Activated T-helper 2 cell treated with anti-CD3 and anti-CD28 coated beads, Interferon-gamma antibody, Interleukin-2, Interleukin-4, amounts not matched to agents 10 μg/mL and 5 μg/mL and 100 μg/mL, durations not matched to agents 14 hours and 24 hours and 36 hours (primary cell): Measurements from ENCODE around the gene OVCA2. TPM values are rescaled to one million over a fixed set of nuclear protein-coding genes. Genes with fewer than 3 reads are reported as not detected.
A peak's percentile ranks its signal among the peaks of the same experiment; 100 is the strongest.

ENCODE experiments used
- DNase-seq: peaks from one replicate; pipeline ENCODE4 v3.0.0; 2021; ENCODE audit warnings: low spot score
- H3K27ac Mint-ChIP-seq: one replicate; pipeline ENCODE4 v1.8.0; 2021; ENCODE audit warnings: mixed read lengths
- H3K27me3 Mint-ChIP-seq: one replicate; pipeline ENCODE4 v1.8.0; 2021; ENCODE audit warnings: low read depth, mixed read lengths
- H3K36me3 Mint-ChIP-seq: one replicate; pipeline ENCODE4 v1.8.0; 2021; ENCODE audit warnings: low read depth, mixed read lengths
- H3K4me1 Mint-ChIP-seq: one replicate; pipeline ENCODE4 v1.8.0; 2021; ENCODE audit warnings: low read depth, mixed read lengths
- H3K4me3 Mint-ChIP-seq: one replicate; pipeline ENCODE4 v1.8.0; 2021; ENCODE audit warnings: low read depth, mild to moderate bottlenecking, moderate library complexity, mixed read lengths
- H3K9me3 Mint-ChIP-seq: one replicate; pipeline ENCODE4 v1.8.0; 2021; ENCODE audit warnings: mixed read lengths
- intact Hi-C: fragments of 100-400 bp; cut with micrococcal nuclease; formaldehyde crosslinking; loops from one replicate; pipeline ENCODE4 v1.15.1; 2023
- total RNA-seq: library from RNA; stranded (reverse); gene quantifications from 2 replicates; pipeline ENCODE4 v1.2.3, GENCODE V29; 2022

OVCA2 gene
- total RNA-seq, 1 donor from 2014 or later: 29.9 TPM

DNA sequence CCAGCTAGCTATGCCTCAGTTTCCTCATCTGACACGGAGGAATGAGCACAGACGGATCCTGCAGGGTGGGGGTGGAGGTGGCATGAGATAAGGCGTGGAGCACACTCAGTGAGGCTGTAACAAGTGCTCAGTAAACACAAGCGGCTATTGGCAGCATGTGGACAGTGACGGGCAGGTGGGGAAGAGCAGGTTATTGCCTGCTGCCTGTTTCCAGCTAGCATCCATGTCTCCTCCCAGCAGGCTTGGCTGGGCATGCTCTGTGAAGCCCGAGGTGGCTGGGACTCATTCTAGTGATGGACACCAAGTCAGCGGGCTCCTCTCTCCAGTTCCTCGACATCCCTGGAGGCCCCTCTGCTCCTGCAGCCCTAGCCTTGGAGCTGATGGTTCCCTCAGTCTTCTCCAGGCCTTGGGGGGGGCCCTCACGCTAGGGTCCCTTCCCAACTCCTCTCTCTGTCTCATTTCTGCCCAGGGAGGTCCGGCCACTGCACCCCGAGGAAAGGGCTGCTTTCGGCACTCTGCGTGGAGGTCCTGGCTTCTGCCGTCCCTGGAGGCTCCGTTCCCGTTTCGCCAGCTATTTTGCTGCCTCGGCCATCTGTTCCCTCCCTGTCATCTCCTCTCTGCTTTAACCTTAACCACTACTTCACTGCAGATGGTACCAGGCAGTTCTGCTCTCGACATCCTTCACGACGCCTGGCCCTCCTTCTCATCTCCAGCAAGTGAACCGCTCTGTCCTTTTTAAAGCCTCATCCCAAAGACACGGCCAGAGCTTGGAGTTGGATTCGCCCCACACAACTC is 22.9 kb upstream of the OVCA2 start:
- no peaks in the 10 kb centered on the region for H3K36me3 Mint-ChIP-seq
- H3K9me3 Mint-ChIP-seq: no peaks in the 10 kb centered on the region

GRCh38 chr17:2019723-2020122 is 22.1 kb upstream of the OVCA2 start:
- H3K9me3 Mint-ChIP-seq: no peaks in the 10 kb centered on the region
- H3K4me1 Mint-ChIP-seq: no peaks in the 10 kb centered on the region
- DNase-seq: no peak
- H3K36me3 Mint-ChIP-seq: no peaks in the 10 kb centered on the region
- H3K4me3 Mint-ChIP-seq: no peak overlapping the region
- no peak overlapping the region for H3K27ac Mint-ChIP-seq
- intact Hi-C loops: no loop called here
- H3K27me3 Mint-ChIP-seq: peaks cover 48% of the 10 kb centered on the region

More for the DNA sequence above, 22.9 kb upstream of the OVCA2 start:
- H3K27ac Mint-ChIP-seq: no peak overlapping the region
- H3K4me1 Mint-ChIP-seq: no peaks in the 10 kb centered on the region
- H3K4me3 Mint-ChIP-seq: no peak overlapping the region
- intact Hi-C loops: no loop called here
- DNase-seq: no peak
- H3K27me3 Mint-ChIP-seq: peaks cover 46% of the 10 kb centered on the region

GRCh38 chr17:2020721-2021120 is 21.1 kb upstream of the OVCA2 start:
- no peaks in the 10 kb centered on the region for H3K36me3 Mint-ChIP-seq
- intact Hi-C loops: no loop called here
- peaks cover 52% of the 10 kb centered on the region for H3K27me3 Mint-ChIP-seq
- no peak overlapping the region for H3K27ac Mint-ChIP-seq
- no peaks in the 10 kb centered on the region for H3K9me3 Mint-ChIP-seq
- no peak for DNase-seq
- H3K4me1 Mint-ChIP-seq: no peaks in the 10 kb centered on the region
- no peak overlapping the region for H3K4me3 Mint-ChIP-seq

- Mint-ChIP-seq H3K36me3 (no peaks in the 10 kb centered on the region), H3K27ac (no peak overlapping the region), H3K9me3 (no peaks in the 10 kb centered on the region), H3K4me1 (peaks cover 5% of the 10 kb centered on the region), H3K4me3 (peak overlapping the region; percentile 21), H3K27me3 (peaks cover 65% of the 10 kb centered on the region)
- intact Hi-C loops: no loop called here
- DNase-seq: no peak
Measured at GRCh38 chr17:2022647-2023240, 19.1 kb upstream of the OVCA2 start.

DNA sequence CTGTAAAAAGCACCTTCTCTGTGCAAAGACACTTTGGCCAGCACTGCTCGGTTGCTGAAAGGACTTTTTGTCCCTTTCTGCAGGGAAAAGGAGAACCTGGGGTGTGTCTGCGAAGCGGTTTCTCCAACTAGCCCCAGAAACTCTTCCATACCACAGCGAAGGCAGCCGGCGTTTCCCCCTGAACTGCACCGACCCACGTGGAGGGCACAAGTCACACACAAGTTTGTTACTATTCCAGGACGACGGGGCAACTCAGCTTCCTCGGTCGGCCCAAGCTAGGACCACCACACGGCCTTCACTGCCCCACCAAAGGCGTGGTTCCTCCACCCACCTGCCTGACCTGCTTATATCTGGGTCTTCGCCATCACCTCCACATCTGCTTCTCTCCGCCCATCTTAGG is 18.6 kb upstream of the OVCA2 start:
- peaks cover 5% of the 10 kb centered on the region for H3K4me1 Mint-ChIP-seq
- H3K27me3 Mint-ChIP-seq: peaks cover 65% of the 10 kb centered on the region
- no peaks in the 10 kb centered on the region for H3K9me3 Mint-ChIP-seq
- intact Hi-C loops: no loop called here
- peak overlapping the region; percentile 21 for H3K4me3 Mint-ChIP-seq
- DNase-seq: no peak
- no peak overlapping the region for H3K27ac Mint-ChIP-seq
- H3K36me3 Mint-ChIP-seq: no peaks in the 10 kb centered on the region

DNA sequence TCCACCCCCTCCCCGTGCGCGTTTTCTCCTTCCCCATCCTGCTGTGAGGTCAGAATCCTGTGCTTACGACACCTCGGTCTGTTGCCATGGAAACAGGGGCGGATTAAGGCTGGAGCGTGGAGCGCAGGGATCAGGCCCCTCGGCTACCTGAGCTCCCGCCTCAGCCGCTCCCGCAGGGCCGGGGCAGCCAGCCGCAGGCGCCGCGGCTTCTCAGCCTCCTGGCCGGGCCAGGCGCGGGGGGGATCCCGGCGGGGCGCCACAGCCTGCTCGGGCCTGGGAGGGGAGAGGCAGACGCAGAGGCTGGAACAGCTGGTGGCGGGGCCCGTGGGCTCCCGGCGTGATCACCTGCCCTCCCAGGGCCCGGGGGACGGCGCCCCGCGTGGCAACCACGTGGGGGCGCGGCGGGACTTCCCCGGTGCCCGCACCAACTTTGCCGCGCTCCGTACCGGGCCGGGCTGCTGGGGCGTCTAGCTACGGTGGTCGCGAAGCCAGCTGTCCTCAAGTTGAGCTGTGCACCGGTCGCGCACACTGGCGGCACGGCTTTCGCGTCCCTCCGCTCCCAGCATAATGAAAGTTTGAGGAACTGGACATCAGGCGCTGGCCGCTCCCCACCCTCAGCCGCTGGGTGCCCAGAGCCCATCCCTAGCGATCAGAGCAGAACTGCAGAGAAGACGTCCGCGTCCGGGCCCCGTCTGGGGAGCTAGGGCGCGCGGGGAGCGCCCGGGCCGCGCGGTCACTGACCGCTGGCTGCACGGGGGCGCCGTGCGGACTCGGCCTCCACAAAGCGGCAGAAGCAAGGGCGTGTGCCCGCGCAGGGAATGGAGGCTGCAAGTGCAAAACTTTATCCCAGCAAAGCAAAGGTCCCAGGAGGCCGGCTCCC is 17.9 kb upstream of the OVCA2 start:
- Mint-ChIP-seq H3K27me3 (peaks cover 67% of the 10 kb centered on the region), H3K27ac (no peak overlapping the region), H3K9me3 (no peaks in the 10 kb centered on the region), H3K36me3 (no peaks in the 10 kb centered on the region), H3K4me1 (peaks cover 5% of the 10 kb centered on the region), H3K4me3 (peak overlapping the region; percentile 72)
- DNase-seq: no peak
- intact Hi-C loops: no loop called here

DNA sequence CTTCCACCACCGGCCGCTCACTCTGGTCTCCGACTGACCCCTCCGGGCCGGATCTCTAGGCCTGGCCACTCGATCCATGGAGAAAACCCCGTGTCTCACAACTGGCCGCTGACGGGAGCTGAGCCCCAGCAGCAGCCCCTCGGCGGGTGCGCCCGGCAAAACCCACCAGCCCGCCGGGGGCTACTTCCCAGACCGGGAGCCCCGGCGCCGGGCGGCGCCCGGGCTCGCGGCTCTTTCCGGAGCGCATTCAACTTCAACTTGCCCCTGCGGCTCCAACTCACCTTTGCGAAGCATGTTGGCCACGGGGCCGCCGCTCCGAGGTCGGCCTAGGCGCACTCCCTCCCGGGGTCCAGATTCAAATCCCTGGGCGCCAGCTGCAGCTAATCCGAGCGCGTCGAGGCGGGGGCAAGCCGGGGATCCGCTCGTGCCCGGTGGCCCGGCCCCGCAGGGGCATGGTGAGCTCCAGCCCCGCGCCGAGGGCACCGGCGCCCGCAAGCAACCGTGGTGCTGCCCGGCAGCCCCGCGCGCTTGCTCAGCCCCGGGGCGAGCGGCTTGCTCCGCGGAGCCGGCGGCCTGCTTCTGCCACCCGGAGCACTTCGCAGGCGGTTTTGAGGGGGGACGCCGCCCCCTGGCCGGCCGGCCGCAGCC is 17.1 kb upstream of the OVCA2 start:
- peaks cover 63% of the 10 kb centered on the region for H3K27me3 Mint-ChIP-seq

GRCh38 chr17:2025220-2025621 is 16.6 kb upstream of the OVCA2 start, which contains the start of gene RTN4RL1:
TSS of gene RTN4RL1 (minus strand) at chr17:2025334. CDS start at chr17:2024865, 469 bp downstream.
- peak within 1 kb of the TSS; percentile 72 for H3K4me3 Mint-ChIP-seq
- H3K4me1 Mint-ChIP-seq: peaks cover 5% of the 10 kb centered on the region
- peaks cover 57% of the 10 kb centered on the region for H3K27me3 Mint-ChIP-seq
- DNase-seq: peak; percentile 73
- no peaks in the 10 kb centered on the region for H3K9me3 Mint-ChIP-seq
- H3K27ac Mint-ChIP-seq: no peak within 1 kb of the TSS
- no peaks in the 10 kb centered on the region for H3K36me3 Mint-ChIP-seq
- intact Hi-C loops: no loop called here

More for the DNA sequence above, 17.1 kb upstream of the OVCA2 start:
- H3K4me1 Mint-ChIP-seq: peaks cover 5% of the 10 kb centered on the region
- intact Hi-C loops: no loop called here
- no peak overlapping the region for H3K27ac Mint-ChIP-seq
- no peaks in the 10 kb centered on the region for H3K36me3 Mint-ChIP-seq
- H3K4me3 Mint-ChIP-seq: no peak overlapping the region
- DNase-seq: no peak
- H3K9me3 Mint-ChIP-seq: no peaks in the 10 kb centered on the region

DNA sequence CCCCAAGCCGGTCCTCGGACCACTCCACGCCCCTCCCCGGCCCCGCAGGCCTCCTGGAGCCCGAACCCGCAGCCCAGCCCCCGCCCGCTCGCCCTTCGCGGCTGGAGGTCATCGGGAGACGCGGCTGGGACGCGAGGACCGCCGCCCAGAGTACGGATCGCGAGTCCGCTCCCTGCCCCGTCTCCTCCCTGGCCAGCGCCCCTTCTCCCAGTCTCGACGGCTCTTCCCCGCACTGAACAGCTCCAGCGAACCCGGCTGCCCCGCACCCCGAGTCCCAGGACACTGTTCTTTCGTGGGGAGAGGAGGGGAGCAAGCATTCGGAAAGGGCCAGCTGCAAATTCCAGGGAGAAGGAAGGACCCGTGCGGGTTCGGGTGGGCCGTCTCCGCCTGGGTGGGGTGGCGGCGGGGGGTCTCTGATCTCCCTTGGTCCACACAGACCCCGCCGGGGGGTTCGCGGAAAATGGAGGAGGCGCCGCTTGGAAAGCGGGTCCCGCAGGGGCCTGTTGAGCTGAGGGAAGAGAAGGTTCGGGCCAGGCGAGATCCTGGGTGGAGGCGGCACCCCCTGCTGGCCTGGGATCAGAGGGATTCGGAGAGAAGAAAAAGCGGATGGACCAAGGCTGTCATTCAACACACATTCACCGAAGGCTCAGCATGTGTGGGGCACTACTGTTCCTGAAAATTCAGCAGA is 16.1 kb upstream of the OVCA2 start:
- Mint-ChIP-seq H3K9me3 (no peaks in the 10 kb centered on the region), H3K27me3 (peaks cover 54% of the 10 kb centered on the region), H3K36me3 (no peaks in the 10 kb centered on the region), H3K4me1 (peaks cover 7% of the 10 kb centered on the region), H3K27ac (no peak overlapping the region), H3K4me3 (peak overlapping the region; percentile 69)
- intact Hi-C loops: no loop called here
- DNase-seq: no peak

- Mint-ChIP-seq H3K4me3 (no peak overlapping the region), H3K27me3 (peaks cover 42% of the 10 kb centered on the region), H3K4me1 (peaks cover 12% of the 10 kb centered on the region), H3K36me3 (no peaks in the 10 kb centered on the region), H3K9me3 (no peaks in the 10 kb centered on the region), H3K27ac (no peak overlapping the region)
- intact Hi-C loops: no loop called here
- DNase-seq: no peak
Measured at GRCh38 chr17:2027528-2028233, 14.1 kb upstream of the OVCA2 start.

GRCh38 chr17:2028234-2028614 is 13.6 kb upstream of the OVCA2 start:
- no peak for DNase-seq
- Mint-ChIP-seq H3K4me3 (peak overlapping the region; percentile 40), H3K36me3 (peaks cover under 1% of the 10 kb centered on the region), H3K27ac (no peak overlapping the region), H3K27me3 (peaks cover 37% of the 10 kb centered on the region), H3K9me3 (no peaks in the 10 kb centered on the region), H3K4me1 (peaks cover 12% of the 10 kb centered on the region)
- intact Hi-C loops: no loop called here
